GM18868 (cell line): ENCODE data around the gene ACER1.
"Not testable (repeated sequence)": the region's sequence is repeated elsewhere in the genome, so short reads cannot be mapped to it uniquely, and the experiment has no call there.

Experiments used
- ATAC-seq: cut with Tn5 transposase; IDR thresholded peaks from one replicate; pipeline ENCODE4 v1.9.1; 2021; ENCODE audit warnings: mild to moderate bottlenecking, moderate library complexity; ENCODE audit not compliant: unreplicated experiment

Gene ACER1

GRCh38 chr19:6333439-6333838 lies at the start of gene ACER1:
Gene ACER1 (minus strand): TSS chr19:6333612. CDS start chr19:6333551, 61 bp downstream.
- no peak for ATAC-seq

- ATAC-seq: no peak
Measured at GRCh38 chr19:6383188-6383587, 49.8 kb upstream of the ACER1 start.

GRCh38 chr19:6381030-6381750 lies 47.8 kb upstream of the ACER1 start:
- no peak for ATAC-seq

- ATAC-seq: no peak
Measured at GRCh38 chr19:6379744-6380143, 46.3 kb upstream of the ACER1 start.

- ATAC-seq: no peak
Measured at GRCh38 chr19:6378486-6378885, 45.1 kb upstream of the ACER1 start.

- no peak for ATAC-seq
Measured at GRCh38 chr19:6378041-6378440, 44.6 kb upstream of the ACER1 start.

GRCh38 chr19:6376512-6377190 lies 43.2 kb upstream of the ACER1 start:
- ATAC-seq: no peak

- no peak for ATAC-seq
Measured at GRCh38 chr19:6375411-6376010, 42.1 kb upstream of the ACER1 start, which contains the start of gene PSPN. Gene PSPN (minus strand): TSS chr19:6375933. CDS start chr19:6375849, 84 bp downstream.

- no peak for ATAC-seq
Measured at GRCh38 chr19:6374711-6375410, 41.4 kb upstream of the ACER1 start.

- no peak for ATAC-seq
Measured at GRCh38 chr19:6374161-6374709, 40.8 kb upstream of the ACER1 start.

GRCh38 chr19:6373813-6374108 lies 40.3 kb upstream of the ACER1 start:
- no peak for ATAC-seq

- peak; percentile 55 for ATAC-seq
Measured at GRCh38 chr19:6373096-6373812, 39.8 kb upstream of the ACER1 start.

- ATAC-seq: peak; percentile 78
Measured at GRCh38 chr19:6372594-6373095, 39.2 kb upstream of the ACER1 start, which contains the start of gene ALKBH7. Gene ALKBH7 (plus strand): TSS chr19:6372794. CDS start chr19:6372821, 27 bp downstream.

- ATAC-seq: no peak
Measured at GRCh38 chr19:6364353-6364752, 30.9 kb upstream of the ACER1 start.

GRCh38 chr19:6362351-6362801 lies 29.0 kb upstream of the ACER1 start:
- ATAC-seq: no peak

- ATAC-seq: no peak
Measured at GRCh38 chr19:6362027-6362350, 28.6 kb upstream of the ACER1 start.

- ATAC-seq: not testable (repeated sequence)
Measured at GRCh38 chr19:6360857-6361216, 27.4 kb upstream of the ACER1 start.

GRCh38 chr19:6360445-6360844 lies 27.0 kb upstream of the ACER1 start:
- not testable (repeated sequence) for ATAC-seq

GRCh38 chr19:6359568-6360341 lies 26.3 kb upstream of the ACER1 start:
- ATAC-seq: no peak

- ATAC-seq: no peak
Measured at GRCh38 chr19:6358003-6358402, 24.6 kb upstream of the ACER1 start.
